NCI-H510A treated with DMSO at 0.1 percent for 48 hours (cell line): Measurements from ENCODE around the gene CCR5AS.
A peak's percentile ranks its signal among the peaks of the same experiment; 100 is the strongest.
"Not testable (repeated sequence)": the region's sequence is repeated elsewhere in the genome, so short reads cannot be mapped to it uniquely, and the experiment has no call there.

Experiments
- DNase-seq: peaks from one replicate; lab custom pipeline; 2025; lab: John Stamatoyannopoulos, UW

The CCR5AS gene

DNA sequence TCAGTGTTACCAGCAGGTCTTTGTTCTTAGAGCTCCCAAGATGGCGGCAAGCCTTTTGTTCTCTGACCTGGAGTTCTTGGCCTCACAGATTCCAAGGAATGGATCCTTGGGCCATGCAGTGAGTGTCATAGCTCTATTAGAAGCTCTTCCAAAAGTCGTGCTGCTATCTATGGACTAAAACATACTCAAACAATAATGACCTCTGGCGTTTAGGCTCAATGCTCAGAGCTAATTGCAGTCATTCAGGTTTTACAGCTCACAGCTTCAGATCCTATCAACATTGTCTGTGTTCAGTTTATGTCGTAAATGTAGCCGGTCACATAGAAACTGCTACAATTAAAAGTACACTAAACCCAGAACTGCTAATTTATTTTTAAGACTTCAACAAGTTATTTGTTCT, 22.4 kb upstream of the CCR5AS start:
- DNase-seq, result no peak

DNA sequence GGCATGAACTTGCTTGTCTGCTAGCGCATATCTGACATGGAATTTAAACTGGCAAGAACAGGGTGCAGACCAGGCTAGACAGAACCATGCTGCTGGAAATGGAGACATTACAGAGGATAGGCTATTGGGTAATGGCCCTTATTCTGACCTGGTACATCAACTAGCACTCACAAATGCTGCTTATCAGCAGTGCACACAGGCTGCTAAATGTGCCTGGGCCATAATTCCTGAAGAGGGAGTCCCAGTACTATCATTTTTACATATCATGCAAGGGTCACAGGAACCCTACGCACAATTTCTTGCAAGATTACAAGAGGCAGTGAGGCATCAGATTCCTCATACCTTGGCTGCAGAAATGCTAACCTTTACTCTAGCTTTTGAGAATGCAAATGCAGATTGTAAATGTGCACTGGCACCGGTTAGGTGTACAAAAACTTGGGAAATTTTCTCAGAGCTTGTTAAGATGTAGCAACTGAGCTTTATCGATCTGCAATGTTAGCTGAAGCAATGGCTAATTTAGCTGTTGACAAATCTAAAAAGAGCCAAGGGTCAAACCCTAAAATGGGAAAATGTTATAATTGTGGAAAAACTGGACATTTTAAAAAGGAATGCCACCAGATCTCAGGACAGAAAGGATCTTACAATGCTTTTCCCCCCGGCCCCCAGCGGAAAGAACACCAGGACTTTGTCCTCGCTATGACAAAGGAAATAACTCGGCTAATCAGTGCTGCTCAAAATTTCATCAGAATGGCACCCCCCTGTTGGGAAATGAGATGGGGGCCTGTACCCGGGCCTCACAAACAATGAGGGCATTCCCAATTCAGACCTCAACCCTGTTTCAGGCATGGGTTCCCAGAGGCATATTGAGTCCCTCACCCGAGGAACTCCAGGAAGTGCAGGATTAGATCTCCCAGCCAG, 21.3 kb upstream of the CCR5AS start:
- DNase-seq, result no peak

DNA sequence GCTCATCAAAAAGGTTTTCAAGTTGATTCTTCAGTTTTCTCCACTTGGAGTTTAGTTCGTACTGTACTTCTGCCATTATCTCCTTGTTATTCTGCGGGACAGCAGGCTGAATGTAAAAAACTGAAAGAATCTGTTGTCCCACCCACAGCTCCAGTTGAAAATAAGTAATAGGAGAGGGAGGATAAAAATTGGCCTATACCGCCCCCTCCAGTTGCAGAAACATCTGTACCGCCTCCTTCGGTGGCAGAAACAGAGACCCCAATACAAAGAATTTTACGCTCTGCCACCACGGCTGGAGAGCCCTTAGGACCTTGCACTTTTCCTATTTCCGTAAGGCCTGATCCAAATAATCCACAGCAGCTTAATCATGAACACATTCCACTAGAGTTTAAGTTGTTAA, 20.5 kb upstream of the CCR5AS start:
- DNase-seq, result not testable (repeated sequence)

DNA sequence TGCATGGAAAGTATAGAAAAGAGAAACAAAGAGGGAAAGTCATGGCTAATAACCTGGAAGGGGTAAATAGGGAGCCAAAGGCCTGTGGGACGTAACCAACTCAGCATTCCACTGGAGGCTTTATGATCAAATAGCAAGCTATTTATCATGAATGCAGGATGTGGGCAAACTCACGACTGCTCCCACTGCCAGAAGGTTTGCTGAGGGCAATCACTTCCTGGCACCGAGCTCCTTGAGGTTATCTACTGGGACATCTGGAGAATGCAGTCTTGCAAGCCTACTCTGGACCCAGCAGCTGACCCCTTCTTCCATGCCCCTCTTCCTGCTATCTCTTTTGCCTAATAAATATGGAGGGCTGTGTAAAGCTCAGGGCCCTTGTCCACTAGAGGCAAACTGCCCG, 19.6 kb upstream of the CCR5AS start:
- DNase-seq, result not testable (repeated sequence)

DNA sequence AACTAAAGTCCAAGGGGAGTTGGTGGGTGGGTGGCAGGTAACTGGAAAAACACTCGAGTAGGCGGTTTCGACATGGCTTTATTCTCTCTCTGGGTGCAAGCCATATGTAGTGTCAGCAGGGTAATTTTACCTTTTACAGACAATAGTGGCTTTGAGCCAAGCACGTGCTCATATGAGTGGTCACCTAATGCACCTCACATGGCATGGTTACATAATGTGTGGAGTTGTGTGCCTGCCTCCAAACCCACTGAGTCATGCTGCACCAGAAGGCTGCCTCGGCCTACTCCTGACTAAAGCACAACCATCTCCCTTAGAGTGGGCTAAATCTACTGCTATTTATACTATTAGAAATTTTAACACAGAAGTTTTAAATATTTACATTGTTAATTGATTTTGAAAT, 16.7 kb upstream of the CCR5AS start:
- DNase-seq, result no peak

DNA sequence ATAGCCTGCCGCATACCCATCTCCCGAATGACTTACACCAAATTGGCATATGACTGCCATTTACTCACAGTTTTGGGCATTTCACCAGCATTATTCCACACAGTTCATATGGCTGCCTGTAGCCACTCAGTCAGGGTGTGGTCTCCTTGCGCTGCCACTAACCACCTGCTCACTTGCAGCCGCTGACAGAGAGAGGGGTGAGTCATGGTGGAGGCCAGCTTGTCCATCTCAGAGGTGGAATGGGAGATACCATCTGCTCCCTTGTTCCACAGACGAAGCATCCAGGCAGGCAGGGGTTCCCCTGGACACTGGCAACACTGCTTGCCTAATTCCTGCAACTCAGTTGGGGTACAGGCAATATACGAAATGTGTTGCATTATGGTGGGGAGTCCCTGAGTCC, 15.8 kb upstream of the CCR5AS start:
- no peak for DNase-seq

DNA sequence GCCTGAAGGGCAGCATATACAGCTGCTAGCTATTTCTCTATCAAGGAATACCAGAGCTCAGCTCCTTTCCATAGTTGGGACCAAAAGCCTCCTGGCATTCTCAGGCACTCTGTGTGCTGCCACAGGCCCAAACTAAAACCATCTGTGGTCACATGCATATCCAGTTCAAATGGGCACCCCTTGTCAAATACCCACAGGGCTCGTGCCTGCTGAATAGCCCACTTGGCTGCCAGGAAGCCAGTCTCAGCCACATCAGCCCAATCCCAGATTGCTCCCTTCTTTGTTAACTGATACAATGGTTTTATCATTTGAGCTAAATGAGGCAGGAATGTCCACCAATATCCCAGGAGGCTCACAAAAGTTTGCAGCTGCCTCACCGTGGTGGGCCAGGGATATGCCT, 14.1 kb upstream of the CCR5AS start:
- no peak for DNase-seq

DNA sequence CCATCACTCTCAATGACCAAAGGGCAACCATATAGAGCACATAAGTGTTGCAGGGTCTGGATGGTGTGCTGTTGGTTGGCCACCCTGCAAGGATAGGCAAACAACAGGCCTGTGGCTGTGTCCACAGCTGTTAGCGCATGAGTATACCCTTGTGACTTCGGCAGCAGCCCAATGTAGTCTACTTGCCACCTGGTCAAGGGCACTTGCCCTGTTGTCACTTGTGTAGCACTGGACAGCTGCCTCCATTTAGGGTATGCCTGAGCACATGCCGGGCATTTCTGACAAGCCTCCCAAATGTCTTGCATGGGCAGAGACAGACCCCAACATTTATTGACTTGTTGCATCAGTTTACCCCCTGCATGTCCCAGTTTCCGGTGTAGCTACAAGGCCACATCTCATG, 12.9 kb upstream of the CCR5AS start:
- no peak for DNase-seq

DNA sequence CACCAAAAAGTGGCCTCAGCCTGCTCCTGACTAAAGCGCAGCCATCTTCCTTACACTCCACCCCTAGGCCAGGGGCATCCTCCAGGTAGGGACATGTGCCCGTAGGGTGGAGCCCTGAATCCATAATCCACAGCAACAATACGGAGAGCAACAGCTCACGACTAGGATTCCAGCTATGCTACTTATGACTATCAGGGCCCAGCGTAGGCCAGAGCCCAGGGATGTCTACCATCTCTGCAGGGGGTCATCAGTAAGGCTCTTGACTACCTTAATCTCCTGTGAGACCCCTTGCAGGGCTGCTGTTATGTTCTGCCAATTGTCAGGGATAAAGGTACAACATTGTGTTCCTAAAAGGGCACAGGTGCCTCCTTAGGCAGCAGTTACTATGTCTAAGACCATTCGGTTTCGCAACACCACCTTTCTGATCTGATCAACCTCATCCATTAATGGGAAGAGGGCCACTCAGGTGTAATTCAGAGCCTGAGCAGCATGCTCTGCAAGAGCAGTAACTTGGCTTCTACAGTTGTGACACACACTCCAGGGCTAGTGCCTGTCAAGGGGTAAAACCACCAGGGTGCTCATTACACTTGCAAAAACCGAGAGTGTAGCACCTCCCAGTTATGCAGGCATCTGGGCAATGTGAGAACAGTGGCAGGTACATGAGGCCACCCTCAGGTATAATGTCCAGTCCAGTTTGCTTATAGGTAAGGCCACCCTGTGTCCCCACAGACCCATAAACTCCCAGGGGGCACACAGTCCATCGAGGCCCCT, 11.2 kb upstream of the CCR5AS start:
- no peak for DNase-seq

DNA sequence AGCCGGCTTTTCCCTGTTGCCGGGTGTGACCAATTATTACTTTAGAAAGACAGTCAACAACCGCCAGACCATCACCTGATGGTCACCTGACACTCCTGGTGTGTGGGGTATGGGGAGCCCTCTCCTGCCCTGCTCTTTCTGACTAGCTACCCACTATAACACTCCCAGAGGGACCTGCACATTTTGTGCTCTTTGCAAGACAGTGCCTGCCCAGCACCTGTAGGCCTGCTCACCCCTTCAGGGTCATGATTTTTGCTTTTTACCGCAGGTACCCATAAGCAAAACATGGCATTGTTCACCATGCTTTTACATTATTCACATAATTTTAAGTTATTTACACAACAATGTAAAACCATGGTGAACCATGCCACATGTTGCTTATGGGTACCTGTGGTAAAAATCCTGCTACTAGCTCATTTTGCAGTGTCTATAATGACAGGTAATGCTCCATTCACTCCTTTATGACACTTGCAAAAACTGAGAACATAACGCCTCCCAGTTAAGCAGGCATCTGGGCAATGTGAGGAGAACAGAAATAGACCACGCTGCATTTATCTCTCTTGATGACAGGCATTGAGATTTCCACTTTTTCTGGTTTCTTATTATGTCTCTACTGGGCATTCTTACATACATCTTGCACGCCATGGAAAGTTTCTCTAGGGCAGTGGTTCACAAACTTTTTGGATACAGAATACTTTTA, 10.1 kb upstream of the CCR5AS start:
- no peak for DNase-seq

DNA sequence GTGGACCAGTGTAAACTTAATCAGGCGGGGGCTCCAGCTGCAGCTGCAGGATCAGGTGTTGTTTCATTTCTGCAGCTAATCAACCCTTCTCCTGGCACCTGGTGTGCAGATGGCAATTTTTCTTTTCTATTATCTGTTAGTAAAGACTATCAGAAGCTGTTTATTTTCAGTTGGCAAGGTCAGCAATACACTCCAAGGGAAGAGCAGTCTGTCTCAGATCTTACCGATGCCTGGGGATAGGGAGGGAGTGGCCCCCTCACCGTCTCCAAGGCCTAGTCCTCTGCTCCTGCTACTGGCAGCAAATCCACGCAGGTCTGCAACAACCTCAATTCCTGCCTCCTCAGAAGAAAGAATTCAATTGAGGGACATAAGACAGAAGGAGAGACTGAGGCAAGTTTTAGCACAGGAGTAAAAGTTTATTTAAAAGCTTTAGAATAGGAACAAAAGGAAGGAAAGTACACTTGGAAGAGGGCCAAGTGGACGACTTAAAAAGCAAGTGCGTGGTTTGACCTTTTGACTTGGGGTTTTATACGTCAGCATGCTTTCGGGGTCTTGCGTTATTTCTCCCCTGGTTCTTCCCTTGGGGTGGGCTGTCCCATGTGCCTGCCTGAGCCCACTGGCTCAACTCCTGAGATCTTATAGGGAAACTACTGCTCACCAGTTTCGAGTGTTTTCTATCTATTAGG, 9.4 kb upstream of the CCR5AS start:
- DNase-seq, result peak; percentile 61

DNA sequence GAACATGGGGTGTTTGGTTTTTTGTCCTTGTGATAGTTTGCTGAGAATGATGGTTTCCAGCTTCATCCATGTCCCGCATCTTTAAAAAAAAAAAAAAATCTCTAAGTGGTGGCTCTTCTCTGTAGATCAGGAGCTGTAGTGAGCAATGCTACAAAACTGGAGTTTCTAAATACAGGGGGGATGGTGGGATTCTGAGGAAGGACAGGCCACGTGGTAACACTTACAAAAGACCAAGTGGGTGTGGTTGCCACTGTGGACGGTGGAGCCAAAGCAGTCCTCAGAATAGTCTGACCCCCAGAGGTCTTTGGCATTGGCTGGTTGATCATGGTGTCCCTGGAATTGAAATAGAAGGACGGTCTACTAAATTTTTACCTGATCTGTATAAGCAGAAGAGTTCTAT, 7.9 kb upstream of the CCR5AS start:
- DNase-seq, result no peak

DNA sequence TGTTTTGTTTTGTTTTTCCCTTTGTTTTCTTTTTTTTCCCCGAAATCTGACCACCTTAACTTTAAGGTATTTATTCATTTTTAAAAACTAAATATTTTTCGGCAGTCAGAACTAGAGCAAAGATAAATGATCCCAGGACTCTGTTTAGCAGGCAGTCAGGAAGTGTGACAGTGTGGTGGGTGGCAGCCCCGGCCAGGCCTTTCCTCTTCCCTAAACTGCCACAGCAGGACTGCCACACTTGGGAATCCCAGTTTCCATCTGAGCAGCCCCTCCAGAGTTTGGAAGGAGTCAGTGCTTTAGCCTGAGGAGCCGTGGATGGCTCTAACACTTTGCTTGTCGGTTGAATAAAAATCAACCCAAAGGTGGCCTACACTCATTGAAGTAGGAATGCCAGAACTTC, 7.1 kb upstream of the CCR5AS start:
- DNase-seq, result no peak

DNA sequence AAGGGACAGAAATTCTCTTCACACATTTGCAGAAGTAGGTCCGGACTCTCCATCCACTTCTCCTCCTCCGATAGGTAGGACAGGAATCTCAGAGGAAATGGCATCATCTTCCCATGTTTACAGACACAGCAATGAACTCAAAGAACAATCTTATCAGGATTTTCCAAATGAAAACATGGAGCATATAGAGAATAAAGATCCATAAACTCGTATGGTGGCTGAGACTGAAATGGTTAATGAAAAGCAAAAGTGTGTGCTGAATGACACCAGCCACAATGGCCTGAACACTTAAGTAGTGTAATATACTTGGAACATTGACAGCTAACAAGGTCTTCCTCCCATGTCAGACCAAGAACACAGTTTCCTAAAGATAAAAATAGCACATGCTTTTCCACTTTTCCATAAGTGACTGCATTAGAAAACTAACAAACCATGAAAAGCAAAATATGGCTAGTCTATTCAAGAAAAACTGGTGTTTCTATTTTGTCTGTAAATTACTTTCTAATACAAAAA, 6.0 kb upstream of the CCR5AS start:
- DNase-seq, result no peak

DNA sequence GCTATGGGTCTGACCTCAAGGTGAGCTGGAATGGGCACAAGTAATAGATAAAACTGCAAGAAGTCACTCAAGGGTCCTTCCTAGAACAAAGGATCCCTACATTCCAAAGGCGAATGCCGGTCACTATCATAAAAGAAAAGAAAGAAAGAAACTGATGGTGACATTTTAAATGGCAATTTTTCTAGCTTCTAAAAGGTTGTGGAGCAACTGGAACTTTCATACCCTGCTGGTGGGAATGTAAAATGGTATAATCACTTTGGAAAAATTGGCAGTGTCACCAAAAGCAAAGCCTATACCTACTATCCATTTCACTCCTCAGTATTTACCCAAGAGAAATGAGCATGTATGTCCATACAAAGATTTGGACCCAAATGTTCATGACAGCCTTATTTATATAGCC, 4.4 kb upstream of the CCR5AS start:
- DNase-seq, result no peak

DNA sequence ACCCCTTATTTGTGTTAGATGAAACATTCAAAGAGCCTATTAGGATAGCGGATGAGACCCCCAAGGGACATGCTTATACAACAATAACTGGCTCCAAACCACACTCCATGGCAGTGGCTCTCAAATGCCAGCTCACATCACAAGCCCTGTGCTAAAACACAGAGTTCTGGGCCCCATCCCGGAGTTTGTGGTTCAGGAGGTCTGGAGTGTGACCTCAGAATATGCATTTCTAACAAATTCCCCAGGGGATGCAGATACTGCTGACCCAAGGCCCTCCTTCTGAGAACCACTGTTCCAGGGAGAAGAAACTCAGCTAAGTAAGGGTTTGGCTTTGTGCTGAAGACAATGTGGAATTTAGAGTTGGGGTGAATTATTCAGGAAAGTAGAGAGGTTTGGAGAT, 3.8 kb upstream of the CCR5AS start:
- DNase-seq, result no peak

DNA sequence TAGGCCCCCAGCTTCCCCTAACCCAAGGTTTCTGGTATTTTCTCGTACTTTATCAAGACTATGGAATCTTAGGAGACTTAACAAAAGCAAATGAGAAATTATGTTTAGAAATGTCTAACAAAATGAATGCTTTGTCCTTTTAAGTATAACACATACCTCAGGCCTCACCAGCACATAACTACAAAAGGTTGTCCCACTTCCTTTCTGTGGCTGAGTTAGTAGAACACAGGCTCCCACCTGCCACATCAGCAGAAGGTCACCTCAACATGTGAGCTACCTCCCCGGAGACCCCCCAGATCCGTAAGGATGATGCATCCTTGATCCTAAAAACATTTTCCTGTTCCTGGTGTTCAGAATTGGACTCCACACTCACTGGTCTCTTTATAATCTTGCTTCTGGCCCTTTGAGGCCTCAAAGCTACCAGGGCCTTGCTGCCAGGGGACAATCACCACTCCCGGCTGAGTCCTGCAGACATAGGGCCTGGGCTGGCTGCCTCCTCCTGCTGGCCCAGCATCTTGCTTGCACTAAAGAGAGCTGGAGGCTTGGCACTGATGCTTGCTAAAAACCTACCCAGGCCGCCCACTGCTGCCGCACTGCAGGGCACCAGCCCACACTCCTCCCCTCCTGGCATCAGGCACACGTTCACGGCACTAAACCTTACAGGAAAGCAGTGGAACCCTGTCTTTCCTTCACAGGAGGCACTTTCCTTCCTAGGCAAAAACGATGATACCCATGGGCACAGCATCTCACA, 3.0 kb upstream of the CCR5AS start:
- DNase-seq, result no peak

DNA sequence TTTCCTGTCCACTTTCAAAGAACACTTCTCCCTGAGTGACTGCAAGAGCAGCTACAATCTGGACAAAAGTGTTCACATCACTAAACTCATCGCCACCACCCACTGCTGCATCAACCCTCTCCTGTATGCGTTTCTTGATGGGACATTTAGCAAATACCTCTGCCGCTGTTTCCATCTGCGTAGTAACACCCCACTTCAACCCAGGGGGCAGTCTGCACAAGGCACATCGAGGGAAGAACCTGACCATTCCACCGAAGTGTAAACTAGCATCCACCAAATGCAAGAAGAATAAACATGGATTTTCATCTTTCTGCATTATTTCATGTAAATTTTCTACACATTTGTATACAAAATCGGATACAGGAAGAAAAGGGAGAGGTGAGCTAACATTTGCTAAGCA, 2.0 kb upstream of the CCR5AS start:
- DNase-seq, result no peak

DNA sequence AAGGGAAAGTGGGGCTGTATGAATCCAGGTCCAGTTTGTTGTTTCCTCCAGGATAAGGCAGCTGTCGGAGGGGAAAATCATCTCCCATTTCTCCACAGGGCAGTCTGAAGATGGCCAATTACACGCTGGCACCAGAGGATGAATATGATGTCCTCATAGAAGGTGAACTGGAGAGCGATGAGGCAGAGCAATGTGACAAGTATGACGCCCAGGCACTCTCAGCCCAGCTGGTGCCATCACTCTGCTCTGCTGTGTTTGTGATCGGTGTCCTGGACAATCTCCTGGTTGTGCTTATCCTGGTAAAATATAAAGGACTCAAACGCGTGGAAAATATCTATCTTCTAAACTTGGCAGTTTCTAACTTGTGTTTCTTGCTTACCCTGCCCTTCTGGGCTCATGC, 1.1 kb upstream of the CCR5AS start:
- DNase-seq, result no peak

DNA sequence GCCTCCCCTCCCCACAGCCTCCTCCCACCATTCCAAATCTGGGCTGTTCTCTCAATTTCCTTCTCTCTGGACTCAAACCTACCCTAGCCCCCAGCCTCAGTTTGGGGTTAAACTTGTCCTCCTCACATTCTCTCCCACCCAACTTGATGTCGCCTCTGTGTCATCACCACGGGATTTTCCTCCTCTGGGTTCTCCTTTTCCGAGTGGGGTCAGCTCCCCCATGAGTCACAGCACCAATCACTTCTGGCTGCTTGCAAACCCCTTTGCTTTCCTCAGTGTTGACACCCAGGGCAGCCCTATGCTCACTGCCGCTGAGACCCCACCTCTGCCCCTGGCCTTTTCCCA, 451 bp downstream of the CCR5AS start:
- no peak for DNase-seq

DNA sequence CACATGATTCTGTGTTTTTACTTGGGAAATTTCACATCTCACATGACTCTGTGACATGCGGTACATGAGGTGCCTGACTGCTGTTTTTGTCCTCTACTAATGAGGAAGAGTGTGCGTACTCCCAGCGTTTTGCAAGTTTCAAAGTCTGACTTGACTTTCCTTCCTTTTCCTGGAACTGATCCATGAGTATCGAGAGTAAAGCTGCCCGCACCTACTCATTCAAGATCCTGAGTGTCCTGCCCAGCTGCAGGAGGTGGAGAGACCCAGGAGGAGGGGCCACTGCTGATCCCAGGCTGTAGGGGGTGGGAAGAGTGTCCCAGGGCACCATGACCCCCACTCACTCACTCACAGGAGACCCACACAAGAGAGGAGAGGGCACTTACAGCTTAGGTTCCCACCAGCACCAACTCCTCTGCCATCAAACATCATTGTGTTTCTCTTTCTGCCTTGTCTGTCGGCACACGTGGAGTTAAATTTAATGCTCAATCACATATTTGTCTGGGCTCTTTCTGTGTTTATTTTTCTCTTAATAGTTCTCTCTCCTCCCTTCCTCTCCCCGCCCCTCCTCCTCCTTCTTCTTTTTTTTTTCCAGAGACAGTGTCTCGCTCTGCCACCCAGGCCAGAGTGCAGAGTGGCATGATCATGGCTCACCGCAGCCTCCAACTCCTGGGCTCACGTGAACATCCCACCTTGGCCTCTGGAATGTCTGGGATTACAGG, 1.4 kb downstream of the CCR5AS start:
- peak; percentile 65 for DNase-seq
